HEK293T (cell line): Measurements from ENCODE around the gene CHRNA10.

Source experiments
- CTBP1 ChIP-seq: fragments of 450-650 bp; IDR thresholded peaks from 2 replicates; pipeline ENCODE4 v1.6.1; 2016; ENCODE audit warnings: borderline replicate concordance
- FOXA1 ChIP-seq: fragments of 450-650 bp; IDR thresholded peaks from 2 replicates; pipeline ENCODE4 v1.6.1; 2016; ENCODE audit warnings: mild to moderate bottlenecking

DNA sequence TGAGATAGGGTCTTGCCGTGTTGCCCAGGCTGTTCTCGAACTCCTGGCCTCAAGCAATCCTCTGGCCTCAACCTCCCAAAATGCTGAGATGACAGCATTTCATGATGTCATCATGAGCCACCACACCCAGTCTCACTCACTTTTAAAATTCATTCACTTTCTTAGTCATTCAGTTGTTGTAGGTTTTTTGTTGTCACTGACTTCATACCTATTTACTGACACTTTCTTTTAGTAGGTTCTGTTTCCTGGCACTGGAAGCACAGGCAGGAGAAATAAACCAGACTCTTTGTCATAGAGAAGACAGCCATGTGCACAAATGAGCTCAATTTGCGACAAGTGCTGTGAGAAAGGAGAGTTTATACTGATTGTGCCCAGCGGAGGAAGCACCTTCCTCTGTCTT, 39.9 kb downstream of the CHRNA10 start:
- TF ChIP-seq CTBP1 (no peak), FOXA1 (no peak)
